Embryonic facial prominence (tissue), 1 donor: ENCODE data around the gene TRIM5.
"Not testable (repeated sequence)": the region's sequence is repeated elsewhere in the genome, so short reads cannot be mapped to it uniquely, and the experiment has no call there.

ENCODE experiments used
- DNase-seq: peaks from one replicate; pipeline ENCODE4 v3.0.0-alpha.2; 2016; ENCODE audit errors: extremely low spot score

TRIM5 gene

DNA sequence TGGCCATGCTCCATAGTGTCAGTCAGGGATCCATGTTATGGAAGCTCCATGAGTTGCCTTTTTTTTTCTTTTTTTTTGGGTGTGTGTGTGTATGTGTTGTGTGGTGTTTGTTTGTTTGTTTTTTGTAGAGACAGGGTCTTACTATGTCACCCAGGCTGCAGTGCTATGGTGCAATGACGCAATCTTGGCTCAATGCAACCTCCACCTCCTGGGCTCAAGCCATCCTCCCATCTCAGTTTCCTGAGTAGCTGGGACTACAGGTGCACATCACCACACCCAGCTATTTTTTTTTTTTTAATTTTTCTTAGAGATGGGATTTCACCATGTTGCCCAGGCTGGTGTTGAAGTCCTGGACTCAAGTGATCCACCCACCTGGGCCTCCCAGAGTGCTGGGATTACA is 3.6 kb upstream of the TRIM5 start:
- DNase-seq: no peak

DNA sequence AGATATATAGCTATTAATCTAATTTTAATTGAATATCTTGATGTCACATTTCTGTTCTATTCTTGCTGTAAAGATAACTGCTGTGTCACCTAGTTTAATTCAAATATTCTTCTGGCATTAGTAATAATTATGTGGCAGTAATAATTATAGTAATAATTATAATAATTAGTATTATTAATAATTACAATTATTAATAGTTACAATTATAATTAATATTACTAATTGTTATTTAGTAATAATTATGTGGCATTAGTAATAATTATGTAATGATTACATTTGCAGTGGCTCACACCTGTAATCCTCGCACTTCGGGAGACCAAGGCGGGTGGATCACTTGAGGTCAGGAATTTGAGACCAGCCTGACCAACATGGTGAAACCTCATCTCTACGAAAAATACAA is 1.6 kb upstream of the TRIM5 start:
- no peak for DNase-seq

DNA sequence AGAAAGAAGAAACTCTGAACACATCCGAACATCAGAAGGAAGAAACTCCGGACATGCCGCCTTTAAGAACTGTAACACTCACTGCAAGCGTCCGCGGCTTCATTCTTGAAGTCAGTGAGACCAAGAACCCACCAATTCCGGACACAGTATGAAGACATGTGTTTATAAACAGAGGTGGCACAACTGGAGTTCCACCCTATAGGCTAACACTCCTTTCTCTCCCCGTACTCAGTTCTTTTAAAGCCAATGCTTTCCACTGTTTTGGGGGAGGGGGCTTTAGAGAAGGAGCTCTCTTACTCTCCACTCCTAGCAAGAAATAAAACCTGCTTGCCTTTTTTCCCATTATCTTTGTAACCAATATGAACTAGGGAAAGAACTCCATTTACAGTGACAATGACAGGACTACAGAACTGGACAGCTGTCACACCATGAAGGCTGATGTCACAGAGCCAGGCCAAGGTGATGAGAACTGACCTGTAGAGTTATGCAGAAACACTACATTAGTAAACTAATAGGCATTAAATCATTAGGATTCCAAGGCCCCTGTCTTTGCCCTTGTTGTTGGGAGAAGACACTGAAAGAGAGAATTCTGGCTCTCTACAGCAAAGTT is 733 bp downstream of the TRIM5 start:
- DNase-seq: no peak

DNA sequence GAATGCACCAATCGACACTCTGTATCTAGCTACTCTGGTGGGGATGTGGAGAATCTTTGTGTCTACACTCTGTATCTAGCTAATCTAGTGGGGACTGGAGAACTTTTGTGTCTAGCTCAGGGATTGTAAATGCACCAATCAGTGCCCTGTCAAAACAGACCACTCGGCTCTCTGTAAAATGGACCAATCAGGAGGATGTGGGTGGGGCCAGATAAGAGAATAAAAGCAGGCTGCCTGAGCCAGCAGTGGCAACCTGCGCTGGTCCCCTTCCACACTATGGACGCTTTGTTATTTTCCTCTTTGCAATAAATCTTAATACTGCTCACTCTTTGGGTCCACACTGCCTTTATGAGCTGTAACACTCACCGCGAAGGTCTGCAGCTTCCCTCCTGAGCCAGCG is 1.3 kb downstream of the TRIM5 start:
- DNase-seq: not testable (repeated sequence)

DNA sequence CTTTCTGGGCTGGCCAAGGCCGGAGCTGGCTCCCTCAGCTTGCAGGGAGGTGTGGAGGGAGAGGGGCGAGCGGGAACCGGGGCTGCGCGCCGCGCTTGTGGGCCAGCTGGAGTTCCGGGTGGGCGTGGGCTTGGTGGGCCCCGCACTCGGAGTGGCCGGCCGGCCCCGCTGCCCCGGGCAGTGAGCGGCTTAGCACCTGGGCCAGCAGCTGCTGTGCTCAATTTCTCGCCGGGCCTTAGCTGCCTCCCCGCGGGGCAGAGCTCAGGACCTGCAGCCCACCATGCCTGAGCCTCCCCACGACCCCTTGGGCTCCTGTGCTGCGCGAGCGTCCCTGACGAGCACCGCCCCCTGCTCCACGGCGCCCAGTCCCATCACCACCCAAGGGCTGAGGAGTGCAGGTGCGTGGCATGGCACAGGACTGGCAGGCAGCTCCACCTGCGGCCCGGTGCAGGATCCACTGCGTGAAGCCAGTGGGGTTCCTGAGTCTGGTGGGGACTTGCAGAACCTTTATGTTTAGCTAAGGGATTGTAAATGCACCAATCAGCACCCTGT is 1.9 kb downstream of the TRIM5 start:
- DNase-seq: not testable (repeated sequence)

DNA sequence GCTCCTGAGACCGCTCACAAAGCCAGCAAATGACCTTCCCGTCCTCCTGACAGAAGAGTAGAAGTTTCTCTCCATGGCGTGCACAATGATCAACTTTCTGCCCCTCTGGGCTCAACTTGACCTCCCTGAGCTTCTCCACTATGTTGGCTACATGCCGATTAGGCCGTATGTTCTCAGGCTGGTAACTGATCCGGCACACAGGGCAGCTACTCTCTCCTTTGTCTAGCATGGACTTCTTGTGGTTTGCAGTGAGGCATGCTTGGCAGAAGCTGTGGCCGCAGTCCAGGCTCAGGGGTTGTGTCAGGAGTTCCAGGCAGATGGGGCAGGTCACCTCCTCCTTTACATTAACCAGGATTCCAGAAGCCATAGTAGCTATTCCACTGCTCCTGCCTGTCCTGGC is 5.1 kb downstream of the TRIM5 start:
- no peak for DNase-seq

DNA sequence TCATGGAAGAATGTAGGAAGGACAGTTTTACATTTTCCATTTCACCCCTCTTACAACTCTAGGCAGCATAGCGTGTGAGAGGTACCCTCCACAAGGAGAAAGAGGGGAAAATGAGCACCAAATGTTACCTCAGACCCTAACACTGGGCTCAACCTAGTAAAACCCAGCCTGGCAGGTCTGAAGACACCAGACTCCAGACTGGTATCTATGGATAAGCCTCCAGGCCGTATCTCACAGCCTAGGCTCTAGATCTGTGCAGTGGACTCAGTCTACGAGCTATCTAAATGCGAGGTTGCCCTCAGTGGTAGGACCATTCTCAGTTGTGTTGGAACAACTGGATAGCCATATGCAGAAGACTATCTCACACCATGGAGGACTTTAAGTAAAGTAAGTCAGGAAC is 10.5 kb downstream of the TRIM5 start:
- DNase-seq: no peak

DNA sequence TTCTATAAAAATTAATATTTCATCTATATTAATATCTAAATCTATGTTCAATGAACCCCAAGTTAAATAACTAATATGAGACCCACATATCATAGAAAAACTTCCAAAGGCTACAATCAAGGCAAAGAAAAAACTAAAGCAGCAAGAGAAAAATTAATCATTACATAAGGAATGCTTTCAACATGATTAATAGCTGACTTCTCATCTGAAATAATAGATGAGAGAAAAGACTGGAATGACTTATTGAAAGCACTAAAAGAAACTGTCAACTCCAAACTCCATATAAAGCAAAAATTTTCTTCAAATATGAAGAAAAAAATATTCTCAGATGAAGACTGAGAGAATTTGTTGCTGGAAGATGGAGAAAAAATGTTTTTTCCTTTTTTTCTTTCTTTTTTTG is 13.0 kb downstream of the TRIM5 start:
- no peak for DNase-seq

DNA sequence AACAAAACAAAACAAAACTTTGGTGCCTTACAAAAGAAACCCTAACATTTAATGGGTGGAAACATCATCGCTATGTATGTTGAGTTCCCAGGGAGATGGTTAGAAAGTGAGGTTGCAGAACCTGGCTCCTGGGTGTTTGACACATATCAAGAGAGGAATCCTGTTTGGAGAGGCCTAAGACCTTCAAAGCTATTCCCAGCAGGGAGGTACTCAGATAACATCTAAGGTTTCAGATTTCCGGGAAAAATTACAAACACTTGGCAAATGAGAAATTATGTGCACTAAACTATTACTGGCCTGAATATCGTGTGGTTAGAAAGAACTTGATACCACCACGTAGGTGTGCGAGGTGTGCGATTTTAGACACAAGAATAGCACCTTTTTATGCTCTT is 18.5 kb downstream of the TRIM5 start:
- no peak for DNase-seq

DNA sequence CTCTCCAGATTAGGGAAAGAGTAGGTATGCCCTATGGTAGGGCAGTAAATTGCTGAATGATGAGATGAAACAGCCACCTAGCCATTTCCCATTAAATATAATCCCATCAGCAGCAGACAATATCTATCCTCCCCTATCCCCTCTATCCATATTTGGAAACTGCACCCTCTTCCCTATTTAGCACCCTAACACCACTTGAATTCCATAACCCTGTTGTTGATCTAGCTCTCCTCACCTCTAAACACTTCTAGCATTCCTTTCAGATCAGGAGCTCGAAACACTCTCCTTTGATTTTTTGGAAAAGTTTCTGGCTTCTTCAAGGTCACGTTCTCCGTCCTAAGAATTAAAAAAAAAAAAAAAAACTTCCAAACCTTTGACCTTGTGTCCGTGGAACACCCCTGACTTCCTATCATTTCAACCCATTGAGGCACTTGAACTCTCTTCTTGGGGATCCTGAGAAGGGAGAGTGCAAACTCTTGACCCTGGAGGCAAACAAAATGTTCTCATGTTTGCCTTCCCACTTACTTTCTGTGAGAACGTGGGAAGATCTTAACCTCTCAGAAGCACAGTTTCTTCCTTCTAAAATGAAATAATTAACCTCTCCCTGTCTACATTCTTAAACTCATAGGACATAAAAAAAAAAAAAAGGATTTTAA is 19.0 kb downstream of the TRIM5 start:
- no peak for DNase-seq

DNA sequence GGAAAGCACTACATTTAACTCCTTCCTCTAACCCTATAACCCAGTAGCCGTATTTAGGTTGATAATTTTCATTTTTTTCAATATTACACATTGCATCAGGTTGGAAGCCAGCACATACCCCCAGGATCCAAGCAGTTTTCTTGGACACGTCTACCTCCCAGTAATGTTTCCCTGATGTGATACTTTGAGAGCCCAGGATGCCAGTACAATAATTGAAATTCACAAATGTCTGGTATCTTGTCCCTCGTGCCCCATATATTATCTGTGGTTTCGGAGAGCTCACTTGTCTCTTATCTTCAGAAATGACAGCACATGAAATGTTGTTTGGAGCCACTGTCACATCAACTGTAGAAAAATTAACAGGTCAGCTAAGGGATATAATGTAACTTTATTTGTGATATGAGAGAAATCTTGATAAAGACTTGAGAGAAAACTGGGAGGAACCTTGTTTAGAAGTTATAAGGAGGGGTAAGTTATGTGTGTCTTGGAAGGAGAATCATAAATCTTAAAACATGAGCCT is 19.8 kb downstream of the TRIM5 start:
- DNase-seq: no peak

DNA sequence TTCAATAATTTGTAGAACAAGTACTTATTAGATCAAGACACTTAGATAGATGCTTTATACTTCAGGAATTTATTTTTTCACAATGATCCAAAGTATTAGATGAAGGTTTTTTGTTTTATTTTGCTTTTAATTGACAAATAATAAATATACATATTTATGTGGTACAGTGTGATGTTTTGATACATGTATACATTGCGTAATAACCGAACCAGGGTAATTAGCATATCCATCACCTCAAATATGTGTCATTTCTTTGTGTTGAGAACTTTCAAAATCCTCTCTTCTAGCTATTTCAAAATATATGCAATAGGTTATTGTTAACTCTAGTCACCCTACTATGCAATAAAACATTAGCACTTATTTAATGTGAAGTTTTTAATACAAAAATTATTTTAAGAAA is 21.4 kb downstream of the TRIM5 start:
- DNase-seq: no peak

DNA sequence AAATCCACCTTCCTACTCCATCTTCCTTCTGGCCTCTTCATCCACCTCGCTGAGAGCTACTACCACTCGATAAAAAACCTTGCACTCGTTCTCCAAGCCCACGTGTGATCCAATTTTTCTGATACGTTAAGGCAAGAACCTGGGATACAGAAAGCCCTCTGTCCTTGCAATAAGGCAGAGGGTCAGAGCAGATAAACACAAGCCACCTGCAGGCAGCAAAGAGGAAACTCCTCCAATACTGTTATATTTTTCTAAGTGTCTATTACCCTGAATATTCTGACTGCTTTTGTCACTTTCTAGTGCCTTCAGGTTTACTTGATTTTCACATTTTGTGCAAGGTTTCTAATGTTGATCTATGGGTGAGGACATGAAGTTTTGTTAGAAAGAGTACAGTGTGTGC is 26.6 kb downstream of the TRIM5 start:
- DNase-seq: no peak

DNA sequence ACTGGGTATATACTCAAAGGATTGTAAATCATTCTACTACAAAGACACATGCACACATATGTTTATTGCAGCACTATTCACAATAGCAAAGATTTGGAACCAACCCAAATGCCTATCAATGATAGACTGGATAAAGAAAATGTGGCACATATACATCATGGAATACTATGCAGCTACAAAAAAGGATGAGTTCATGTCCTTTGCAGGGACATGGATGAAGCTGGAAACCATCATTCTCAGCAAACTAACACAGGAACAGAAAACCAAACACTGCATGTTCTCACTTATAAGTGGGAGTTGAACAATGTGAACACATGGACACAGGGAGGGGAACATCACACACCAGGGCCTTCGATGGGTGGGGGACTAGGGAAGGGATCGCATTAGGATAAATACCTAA is 27.9 kb downstream of the TRIM5 start:
- DNase-seq: not testable (repeated sequence)

DNA sequence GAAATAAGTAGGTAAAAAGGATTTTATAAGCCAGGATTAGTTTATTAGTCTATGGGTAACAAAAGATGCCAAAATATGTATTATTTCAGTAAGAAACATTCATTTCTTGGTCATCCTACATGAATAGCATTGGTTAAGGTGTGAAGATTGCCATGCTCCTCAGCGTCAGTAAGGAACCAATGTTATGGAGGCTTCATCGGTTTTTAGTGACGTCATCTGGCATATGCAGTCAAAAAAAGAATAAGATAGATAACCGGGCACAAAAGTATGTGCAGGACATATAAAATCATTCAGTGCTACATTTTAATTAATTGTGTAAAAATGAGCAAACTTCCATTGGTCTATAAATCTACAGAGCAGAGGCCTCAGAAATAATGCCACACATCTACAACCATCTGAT is 29.4 kb downstream of the TRIM5 start:
- no peak for DNase-seq

DNA sequence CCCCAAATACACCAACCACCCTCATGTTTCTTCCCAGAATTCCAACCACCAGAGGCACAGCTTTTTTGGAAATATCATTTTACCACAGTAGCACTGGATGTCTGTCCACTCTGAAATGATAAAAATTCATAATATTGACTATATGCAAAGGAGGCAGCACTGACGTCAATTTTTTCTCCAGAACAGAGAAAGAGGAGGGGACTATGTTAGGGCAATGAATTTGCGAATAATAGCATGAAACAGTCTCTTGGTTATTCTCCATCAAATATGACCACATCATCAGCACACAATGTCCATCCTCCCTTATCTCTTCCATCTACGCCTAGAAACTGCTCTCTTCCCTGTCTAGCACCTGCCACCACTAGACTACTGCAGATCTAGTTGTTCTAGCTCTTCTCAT is 38.7 kb downstream of the TRIM5 start:
- no peak for DNase-seq

DNA sequence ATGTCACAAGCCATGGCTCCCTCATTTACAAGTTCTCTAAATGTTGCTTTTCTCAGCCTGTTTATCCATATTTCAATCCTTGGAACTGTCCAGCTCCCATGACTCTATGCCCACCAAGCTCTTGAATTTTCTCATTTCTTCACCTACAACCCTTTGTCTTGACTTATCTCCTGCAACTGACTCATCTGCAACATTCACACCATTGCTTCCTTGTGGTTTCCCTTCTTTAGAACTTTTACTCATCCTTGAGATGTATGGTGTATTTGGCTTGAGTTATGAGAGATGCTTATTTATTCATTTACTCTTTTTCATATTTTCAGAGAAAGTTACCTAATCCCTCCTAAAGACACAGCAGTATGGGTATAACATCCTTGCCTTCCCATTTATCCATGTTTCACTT is 41.3 kb downstream of the TRIM5 start:
- no peak for DNase-seq

DNA sequence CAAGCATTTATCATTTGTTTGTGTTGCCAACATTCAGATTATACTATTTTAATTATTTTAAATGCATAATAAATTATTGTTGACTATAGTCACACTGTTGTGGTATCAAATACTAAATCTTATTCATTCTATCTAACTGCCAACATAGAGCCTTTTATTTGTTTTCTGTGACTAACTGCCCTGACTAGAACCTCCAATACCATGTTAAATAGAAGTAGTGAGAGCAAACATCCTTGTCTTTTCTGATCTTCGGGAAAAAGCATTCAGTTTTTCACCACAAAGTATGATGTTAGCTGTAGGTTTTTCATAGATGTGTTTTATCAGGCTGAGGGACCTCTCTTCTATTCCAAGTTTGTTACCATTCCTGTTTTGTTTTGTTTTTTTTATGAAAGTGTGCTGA is 44.9 kb downstream of the TRIM5 start:
- DNase-seq: no peak

DNA sequence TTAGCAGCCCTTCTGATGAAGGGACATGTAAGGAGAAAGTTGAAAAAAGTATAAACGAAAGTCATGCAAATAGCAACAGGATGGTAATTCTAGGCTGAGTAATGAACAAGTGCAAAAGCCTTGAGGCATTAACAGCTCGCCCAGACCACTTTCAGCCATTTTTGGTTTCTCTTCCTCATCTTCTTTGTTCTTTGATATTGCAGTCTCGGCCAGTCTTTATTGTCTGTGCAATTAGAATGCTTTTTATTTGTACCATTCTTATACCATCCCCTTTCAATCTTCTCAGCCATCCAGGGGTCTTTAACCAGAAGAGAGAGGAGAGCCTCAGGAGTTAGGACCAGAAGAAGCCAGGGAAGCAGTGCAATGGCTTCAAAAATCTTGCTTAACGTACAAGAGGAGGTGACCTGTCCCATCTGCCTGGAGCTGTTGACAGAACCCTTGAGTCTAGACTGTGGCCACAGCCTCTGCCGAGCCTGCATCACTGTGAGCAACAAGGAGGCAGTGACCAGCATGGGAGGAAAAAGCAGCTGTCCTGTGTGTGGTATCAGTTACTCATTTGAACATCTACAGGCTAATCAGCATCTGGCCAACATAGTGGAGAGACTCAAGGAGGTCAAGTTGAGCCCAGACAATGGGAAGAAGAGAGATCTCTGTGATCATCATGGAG is 52.8 kb downstream of the TRIM5 start:
- DNase-seq: no peak

DNA sequence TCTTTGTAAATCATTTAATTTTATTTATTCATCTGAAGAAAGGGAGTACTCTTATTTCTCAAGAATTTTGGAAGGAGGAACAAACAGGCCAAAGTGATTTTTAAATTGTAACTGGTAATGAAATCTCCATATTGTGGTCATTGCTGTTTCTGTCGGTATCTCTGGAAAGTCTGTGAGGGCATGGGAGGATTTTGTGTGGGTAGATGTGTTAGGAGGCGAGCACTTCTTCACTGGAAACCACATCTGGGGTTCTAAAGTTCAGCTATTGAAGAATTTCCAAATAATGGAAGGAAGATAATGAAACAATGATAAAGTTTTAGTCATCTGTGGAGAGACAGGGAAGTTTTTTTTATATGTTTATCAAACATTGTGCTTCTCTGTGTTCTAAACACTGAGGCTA is 53.5 kb downstream of the TRIM5 start:
- DNase-seq: no peak

DNA sequence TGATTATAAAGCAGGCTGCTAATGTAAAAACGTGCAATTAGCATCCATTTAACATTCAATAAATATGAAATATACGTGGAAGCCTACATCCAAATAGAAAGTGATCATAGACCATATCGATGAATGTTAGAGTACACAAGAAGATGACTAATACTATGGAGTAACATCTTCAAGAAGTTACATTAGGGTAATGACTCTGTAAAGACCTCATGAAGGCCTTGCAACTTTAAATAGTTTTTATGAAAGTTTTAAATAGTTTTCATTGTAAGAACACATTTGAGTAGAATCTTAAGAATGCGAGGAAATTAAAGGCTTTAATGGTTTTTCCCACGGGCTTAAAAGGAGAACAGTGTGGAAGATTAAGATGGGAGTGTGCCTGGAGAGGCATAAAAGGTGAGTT is 58.7 kb downstream of the TRIM5 start:
- no peak for DNase-seq

DNA sequence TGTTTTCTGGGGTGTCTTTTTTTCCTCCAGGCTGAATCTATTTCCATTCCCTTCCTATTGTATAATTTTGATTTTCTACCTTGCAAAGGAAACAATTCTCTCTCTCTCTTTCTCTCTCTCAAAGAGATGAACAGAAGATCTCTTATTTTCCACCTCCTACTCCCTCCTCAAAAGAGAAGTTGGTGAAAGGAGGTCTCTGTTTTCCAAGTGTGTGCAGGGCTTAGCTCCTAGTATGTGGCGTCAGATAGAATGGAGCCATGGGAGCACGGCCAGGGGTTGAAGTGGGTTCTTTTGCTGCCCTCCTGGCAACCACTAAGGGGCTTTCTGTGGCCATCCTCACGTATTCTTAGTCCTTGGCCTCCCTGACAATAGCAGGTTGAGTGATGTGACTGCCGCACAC is 59.6 kb downstream of the TRIM5 start:
- no peak for DNase-seq
